HG02840 (cell line): ENCODE data around the gene PERCC1.
"Not testable (repeated sequence)": the region's sequence is repeated elsewhere in the genome, so short reads cannot be mapped to it uniquely, and the experiment has no call there.

Source experiments
- ATAC-seq: cut with Tn5 transposase; IDR thresholded peaks from one replicate; pipeline ENCODE4 v1.9.1; 2021; ENCODE audit warnings: mild to moderate bottlenecking, moderate library complexity, moderate number of reproducible peaks; ENCODE audit not compliant: unreplicated experiment, low FRiP score

Gene PERCC1

GRCh38 chr16:1433263-1433560 lies 2.3 kb downstream of the PERCC1 start:
- no peak for ATAC-seq

GRCh38 chr16:1433756-1434155 lies 2.9 kb downstream of the PERCC1 start:
- ATAC-seq: no peak

- ATAC-seq: no peak
These were observed 4.0 kb downstream of the PERCC1 start for GRCh38 chr16:1434644-1435592.

- ATAC-seq: no peak
These were observed 5.2 kb downstream of the PERCC1 start for GRCh38 chr16:1435921-1436697.

DNA sequence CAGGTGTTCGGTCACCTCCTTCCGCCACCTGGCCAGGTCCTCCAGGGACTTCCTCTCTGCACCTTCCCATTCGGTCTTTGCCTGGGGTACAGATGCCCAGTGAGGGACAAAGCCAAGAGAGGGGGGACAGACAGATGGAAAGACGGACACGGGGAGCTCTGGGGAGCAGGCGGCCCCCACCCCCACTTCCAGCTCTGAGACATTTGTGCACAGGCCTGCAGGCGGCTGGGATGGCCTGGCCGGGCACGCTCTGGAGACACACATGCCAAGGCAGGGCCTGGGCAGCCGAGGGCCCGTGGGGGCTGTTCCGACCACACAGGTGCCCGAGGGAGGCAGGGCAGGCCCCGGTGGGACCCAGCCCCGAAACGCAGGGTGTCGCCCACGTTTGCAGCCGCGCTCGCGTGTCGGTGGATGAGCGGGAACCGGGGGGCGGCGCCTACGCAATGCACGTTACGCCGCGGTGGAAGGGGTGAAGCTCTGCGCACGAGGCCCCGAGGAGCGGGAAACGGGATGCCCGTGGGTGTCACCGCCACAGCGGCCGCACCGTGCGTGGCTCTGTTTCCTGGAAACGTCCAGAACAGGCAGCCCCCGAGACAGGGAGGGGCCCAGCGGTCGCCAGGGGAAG lies 6.0 kb downstream of the PERCC1 start:
- no peak for ATAC-seq

GRCh38 chr16:1437606-1438005 lies 6.7 kb downstream of the PERCC1 start:
- ATAC-seq: no peak

- no peak for ATAC-seq
These were observed 7.6 kb downstream of the PERCC1 start for GRCh38 chr16:1438229-1439057.

DNA sequence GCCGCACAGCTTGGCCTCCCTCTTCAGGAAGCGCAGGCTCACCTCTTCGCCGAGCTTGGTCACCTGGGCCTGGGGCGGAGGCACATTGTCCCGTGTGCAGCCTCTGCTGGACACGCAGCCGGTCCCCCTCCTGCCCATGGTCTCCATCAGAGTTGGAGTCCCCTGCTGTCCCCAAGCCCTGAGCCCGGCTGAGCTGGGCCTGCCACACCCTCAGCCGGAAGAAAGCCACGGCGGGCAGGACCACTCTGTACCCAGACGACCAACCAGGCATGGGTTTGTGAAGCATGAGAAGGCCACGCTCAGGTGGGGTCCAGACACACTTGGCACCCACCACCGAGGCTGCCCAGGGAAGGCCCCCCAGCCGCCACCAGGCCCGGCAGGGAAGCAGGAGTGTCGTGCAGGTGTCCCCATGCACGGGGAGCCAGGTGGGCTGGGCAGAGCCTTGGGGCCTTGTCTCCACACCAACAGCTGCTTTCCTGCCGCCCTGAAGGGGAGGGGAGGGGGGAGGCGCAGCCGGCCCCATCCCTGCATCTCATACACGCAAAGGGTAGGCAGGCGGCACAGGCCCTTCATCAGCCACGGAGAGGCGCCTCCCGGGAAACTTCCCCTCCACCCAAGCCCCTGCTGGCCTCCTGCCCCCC lies 8.3 kb downstream of the PERCC1 start:
- no peak for ATAC-seq

DNA sequence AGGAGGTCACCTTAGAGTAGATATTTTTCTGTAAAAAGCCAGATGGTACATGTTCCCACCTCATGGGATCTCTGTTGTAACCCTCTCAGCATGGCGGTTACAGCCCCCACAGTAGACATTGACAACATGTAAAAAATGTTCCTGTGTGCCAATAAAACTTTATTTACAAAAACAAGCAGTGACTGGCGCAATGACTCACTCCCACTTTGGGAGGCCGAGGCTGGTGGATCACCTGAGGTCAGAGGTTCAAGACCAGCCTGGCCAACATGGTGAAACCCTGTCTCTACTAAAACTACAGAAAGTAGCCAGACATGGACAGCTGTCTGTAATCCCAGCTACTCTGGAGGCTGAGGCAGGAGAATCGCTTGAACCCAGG lies 8.8 kb downstream of the PERCC1 start:
- ATAC-seq: not testable (repeated sequence)

GRCh38 chr16:1441391-1441829 lies 10.5 kb downstream of the PERCC1 start:
- no peak for ATAC-seq

DNA sequence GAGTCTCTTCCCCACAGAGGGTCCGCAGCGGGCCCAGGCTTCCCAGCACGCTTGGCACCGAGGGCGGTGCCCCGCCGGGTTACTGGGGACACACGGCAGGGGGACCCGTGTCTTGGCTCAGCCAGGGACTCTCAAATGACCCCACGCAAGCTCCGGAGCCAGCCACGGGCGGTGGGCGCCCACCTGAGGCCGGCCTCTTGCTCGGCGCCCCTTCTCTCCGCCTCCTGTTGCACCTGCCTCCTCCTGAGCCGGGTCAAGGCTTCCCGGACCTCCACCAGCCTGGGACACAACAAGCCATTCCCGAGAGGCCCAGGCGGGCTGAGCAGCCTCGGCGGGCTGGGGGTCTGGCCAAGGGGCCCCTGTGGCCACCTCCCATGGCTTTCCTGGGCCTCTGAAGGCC lies 11.8 kb downstream of the PERCC1 start:
- ATAC-seq: no peak

DNA sequence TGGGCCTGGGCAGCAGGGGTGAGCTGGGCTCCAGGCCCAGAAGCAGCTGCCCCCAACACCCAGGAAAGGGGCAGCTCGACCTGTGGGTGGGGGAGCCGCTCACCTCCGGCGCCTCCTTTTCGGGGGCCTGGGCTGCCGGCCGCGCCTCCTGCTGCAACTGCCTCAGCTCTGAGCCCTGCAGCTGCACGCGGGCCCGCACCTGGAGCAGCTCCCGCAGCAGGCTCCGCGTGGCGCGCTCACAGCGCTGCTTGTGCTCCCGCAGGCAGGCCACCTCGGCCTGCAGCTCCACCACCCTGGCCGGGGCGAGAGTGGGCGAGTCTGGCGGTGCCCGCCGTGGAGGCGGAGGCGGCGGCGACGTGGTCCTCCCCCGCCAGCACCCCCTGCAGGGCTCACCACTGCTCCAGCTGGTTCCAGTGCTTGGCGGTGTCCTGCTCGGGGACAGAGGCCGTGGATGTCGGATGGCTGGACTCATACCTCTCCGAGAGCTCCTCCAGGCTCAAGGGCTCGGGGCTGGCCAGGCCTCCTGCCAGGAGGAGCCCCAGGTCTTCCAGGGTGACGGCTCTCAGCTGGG lies 12.6 kb downstream of the PERCC1 start:
- ATAC-seq: no peak

GRCh38 chr16:1443980-1444729 lies 13.3 kb downstream of the PERCC1 start, which contains the start of gene CCDC154:
CCDC154 (minus strand) TSS chr16:1444556; CDS start chr16:1444322, 234 bp downstream.
- ATAC-seq: no peak

GRCh38 chr16:1444730-1445517 lies 14.0 kb downstream of the PERCC1 start:
- ATAC-seq: no peak

GRCh38 chr16:1445518-1446203 lies 14.8 kb downstream of the PERCC1 start:
- no peak for ATAC-seq

DNA sequence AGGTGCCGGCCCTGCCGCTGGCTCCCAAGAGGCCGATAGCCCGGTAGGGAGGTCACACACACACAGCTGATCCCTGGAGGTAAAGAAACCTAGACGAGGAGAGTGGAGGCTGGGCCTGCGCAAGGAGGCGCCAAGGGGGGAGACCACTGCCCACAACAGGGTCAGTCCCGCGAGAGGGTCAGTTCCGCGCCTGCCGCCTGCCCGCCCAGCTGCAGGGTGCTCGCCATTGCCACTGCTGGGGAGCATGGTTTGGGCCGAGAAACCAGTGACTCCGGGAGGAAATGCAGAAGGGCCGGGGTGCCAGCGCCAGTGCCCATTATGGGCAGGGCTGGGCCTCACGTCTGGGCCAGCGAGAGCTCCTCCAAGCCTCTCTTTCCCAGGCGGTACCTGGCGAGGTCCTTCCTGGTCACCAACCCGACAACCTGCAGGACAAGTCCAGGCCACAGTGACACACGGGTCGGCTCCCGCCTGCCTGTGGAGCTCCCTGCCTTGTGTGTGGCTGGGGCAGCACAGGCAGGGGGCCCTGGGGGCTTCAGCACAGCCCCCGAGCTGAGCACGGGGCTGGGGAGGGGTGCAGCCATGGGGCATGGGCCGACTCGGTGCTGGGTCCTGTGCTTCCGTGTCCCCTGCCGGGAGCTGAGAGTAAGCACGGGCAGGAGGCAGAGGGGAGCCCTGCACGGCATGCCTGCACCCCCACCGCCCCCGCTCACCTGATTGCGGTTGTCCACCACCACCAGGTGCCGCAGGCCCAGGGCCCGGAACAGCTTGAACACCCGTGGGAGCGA lies 15.6 kb downstream of the PERCC1 start:
- ATAC-seq: no peak

DNA sequence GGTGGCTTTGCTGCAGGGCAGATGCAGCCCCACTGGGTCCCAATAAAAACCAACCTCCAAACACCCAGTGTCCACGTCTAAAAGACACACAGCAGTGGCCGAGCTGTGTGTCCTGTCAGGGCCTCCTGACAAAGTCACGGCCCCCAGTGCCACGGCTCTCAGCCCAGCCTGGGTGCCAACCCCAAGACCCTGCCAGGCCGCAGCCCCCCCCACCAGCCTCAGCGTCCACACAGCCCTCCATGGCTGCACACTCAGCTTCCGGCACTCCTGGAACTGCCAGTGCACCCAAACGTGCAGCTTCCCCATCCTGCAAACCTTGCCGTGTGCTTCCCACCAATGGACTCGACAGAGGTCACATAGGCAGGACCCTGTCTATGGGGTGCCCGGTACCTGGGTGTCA lies 17.1 kb downstream of the PERCC1 start:
- ATAC-seq: no peak
